Measurements from ENCODE around the gene EXOC3L1. TPM values are rescaled to one million over a fixed set of nuclear protein-coding genes. Genes with fewer than 3 reads are reported as not detected.

Gene EXOC3L1
- total and polyA plus RNA-seq, 4 donors: 9.7 to 16.5 (median 12.0) TPM

GRCh38 chr16:67166110-67166547 is 23.8 kb downstream of the EXOC3L1 start:
- ATAC-seq (ENCODE audit: insufficient read depth, low FRiP score): no peak
- WGBS, 2 donors: 28 to 39% methylated on average over 16 to 18 of the region's 18 CpGs
- Histone ChIP-seq H3K36me3 (ENCODE audit: control insufficient read depth in 4 of 4, insufficient read depth in 4 of 4, low read length in 4 of 4) (peaks cover 0 to 5% (median 0%) of the 10 kb centered on the region in 4 donors), H3K4me1 (ENCODE audit: control insufficient read depth in 5 of 5, insufficient read depth in 5 of 5, low read length in 5 of 5) (peaks cover 0 to 40% (median 19%) of the 10 kb centered on the region in 5 donors), H3K4me3 (no peak overlapping the region), H3K9me3 (ENCODE audit: control insufficient read depth in 4 of 4, insufficient read depth in 3 of 4, low read length in 3 of 4) (peaks cover 0 to 2% (median 0%) of the 10 kb centered on the region in 4 donors), H3K27ac (ENCODE audit: low read depth in 1 of 2, low read length in 1 of 2) (no peak overlapping the region), H3K9ac (ENCODE audit: insufficient read depth in 1 of 2, low read length in 2 of 2) (no peak overlapping the region), H3K27me3 (ENCODE audit: control insufficient read depth in 3 of 3, insufficient read depth in 3 of 3, low read length in 2 of 3) (peaks cover 0 to 78% (median 53%) of the 10 kb centered on the region in 3 donors)
- no peak for DNase-seq
- TF ChIP-seq CTCF (IDR thresholded peaks at IDR 0.05; ENCODE audit: control extremely low read depth, extremely low read depth): no peak

GRCh38 chr16:67165121-67166078 is 24.5 kb downstream of the EXOC3L1 start:
- Histone ChIP-seq H3K36me3 (ENCODE audit: control insufficient read depth in 4 of 4, insufficient read depth in 4 of 4, low read length in 4 of 4) (peaks cover 0 to 5% (median 0%) of the 10 kb centered on the region in 4 donors), H3K4me3 (no peak overlapping the region), H3K27ac (ENCODE audit: low read depth in 1 of 2, low read length in 1 of 2) (no peak overlapping the region), H3K4me1 (ENCODE audit: control insufficient read depth in 5 of 5, insufficient read depth in 5 of 5, low read length in 5 of 5) (peaks cover 0 to 42% (median 19%) of the 10 kb centered on the region in 5 donors), H3K9me3 (ENCODE audit: control insufficient read depth in 4 of 4, insufficient read depth in 3 of 4, low read length in 3 of 4) (peaks cover 0 to 2% (median 0%) of the 10 kb centered on the region in 4 donors), H3K27me3 (ENCODE audit: control insufficient read depth in 3 of 3, insufficient read depth in 3 of 3, low read length in 2 of 3) (peaks cover 0 to 81% (median 59%) of the 10 kb centered on the region in 3 donors), H3K9ac (ENCODE audit: insufficient read depth in 1 of 2, low read length in 2 of 2) (no peak overlapping the region)
- no peak for DNase-seq
- no peak for ATAC-seq (ENCODE audit: insufficient read depth, low FRiP score)
- TF ChIP-seq CTCF (IDR thresholded peaks at IDR 0.05; ENCODE audit: control extremely low read depth, extremely low read depth): no peak
- WGBS, 2 donors: 6 to 19% methylated on average over 69 to 85 of the region's 85 CpGs

- H3K36me3 ChIP-seq (ENCODE audit: control insufficient read depth in 4 of 4, insufficient read depth in 4 of 4, low read length in 4 of 4): peaks cover 0 to 5% (median 0%) of the 10 kb centered on the region in 4 donors
- H3K4me1 ChIP-seq (ENCODE audit: control insufficient read depth in 5 of 5, insufficient read depth in 5 of 5, low read length in 5 of 5): peaks cover 0 to 42% (median 12%) of the 10 kb centered on the region in 5 donors
- H3K27ac ChIP-seq (ENCODE audit: low read depth in 1 of 2, low read length in 1 of 2): peak within 1 kb of the TSS in 1 of 2 donors; percentile 49
- H3K9ac ChIP-seq (ENCODE audit: insufficient read depth in 1 of 2, low read length in 2 of 2): no peak within 1 kb of the TSS
- H3K9me3 ChIP-seq (ENCODE audit: control insufficient read depth in 4 of 4, insufficient read depth in 3 of 4, low read length in 3 of 4): peaks cover 0 to 2% (median 0%) of the 10 kb centered on the region in 4 donors
- ATAC-seq (ENCODE audit: insufficient read depth, low FRiP score) (peak; percentile 23), DNase-seq (no peak)
- peaks cover 0 to 81% (median 62%) of the 10 kb centered on the region in 3 donors for H3K27me3 ChIP-seq (ENCODE audit: control insufficient read depth in 3 of 3, insufficient read depth in 3 of 3, low read length in 2 of 3)
- WGBS, 2 donors: 2 to 3% methylated on average over 26 to 41 of the region's 41 CpGs
- peak within 1 kb of the TSS; percentile 32 for H3K4me3 ChIP-seq
- no peak for TF ChIP-seq CTCF (IDR thresholded peaks at IDR 0.05; ENCODE audit: control extremely low read depth, extremely low read depth)
These were observed 25.3 kb downstream of the EXOC3L1 start, which contains the start of gene HSF4 for GRCh38 chr16:67164599-67165061. HSF4 (plus strand) TSS chr16:67164745; CDS start chr16:67164812, 67 bp downstream.

Data from lung (tissue), 12 donors.